Choroid plexus epithelial cell (primary cell): ENCODE measurements around the gene ITGB3.
"Not testable (repeated sequence)": the region's sequence is repeated elsewhere in the genome, so short reads cannot be mapped to it uniquely, and the experiment has no call there.

ENCODE experiments used
- DNase-seq: peaks from one replicate; pipeline ENCODE4 v3.0.0-alpha.2; 2010; ENCODE audit warnings: low read depth
- H3K4me3 ChIP-seq: 2 replicates; pipeline ENCODE4 v1.5.1; 2011; ENCODE audit warnings: low read depth, mild to moderate bottlenecking, control low read depth, low read length, moderate library complexity
- CTCF ChIP-seq: conservative IDR thresholded peaks from 2 replicates; pipeline ENCODE4 v1.5.1; 2011; ENCODE audit warnings: low read depth, mild to moderate bottlenecking, control low read depth, inconsistent platforms, low read length, moderate library complexity

Gene ITGB3

GRCh38 chr17:47208744-47209488 is 44.7 kb upstream of the ITGB3 start, which contains the start of gene MYL4:
Gene MYL4, plus strand, starts transcription at chr17:47209348. Its CDS starts 75 bp downstream, at chr17:47209423.
- no peak for DNase-seq
- no peak for TF ChIP-seq CTCF
- no peak within 1 kb of the TSS for H3K4me3 ChIP-seq

DNA sequence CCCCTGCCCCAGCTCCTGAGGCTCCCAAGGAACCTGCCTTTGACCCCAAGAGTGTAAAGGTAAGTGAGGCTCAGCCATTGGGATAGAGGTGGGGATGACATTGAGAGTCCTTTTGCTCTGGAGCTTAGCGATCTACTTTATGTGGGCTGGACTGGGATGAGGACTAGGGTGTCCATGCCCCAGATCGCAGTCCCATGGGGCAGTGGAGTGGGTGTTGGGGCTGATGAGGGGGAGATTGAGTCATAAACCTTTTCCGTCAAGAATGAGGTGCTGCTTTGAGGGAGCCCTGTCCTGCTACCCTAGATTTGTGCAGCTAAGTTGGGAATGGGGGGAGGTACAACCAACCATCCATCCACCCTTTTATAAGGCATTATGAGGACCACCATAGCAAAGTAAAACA is 44.1 kb upstream of the ITGB3 start:
- TF ChIP-seq CTCF: no peak
- no peak overlapping the region for H3K4me3 ChIP-seq

DNA sequence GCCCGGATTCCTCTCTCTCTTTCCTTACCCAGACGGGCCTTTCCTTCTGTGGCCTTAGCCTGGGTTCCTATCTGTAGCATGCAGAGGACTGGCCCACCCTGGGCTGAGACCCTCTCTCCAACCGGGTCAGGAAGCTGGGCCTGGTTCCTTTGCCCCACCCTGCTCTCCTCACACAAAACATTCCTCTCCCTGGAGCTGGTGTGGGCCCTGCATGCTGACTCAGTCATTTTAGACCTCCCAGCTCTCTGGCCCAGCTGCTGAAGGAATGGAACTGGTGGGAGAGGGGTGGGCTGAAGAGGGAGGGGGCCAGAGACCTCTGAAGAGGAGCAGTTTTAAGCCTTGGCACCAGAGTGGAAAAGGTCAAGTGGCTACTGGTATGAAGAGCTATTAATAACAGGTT is 43.5 kb upstream of the ITGB3 start:
- DNase-seq: no peak
- H3K4me3 ChIP-seq: no peak overlapping the region
- TF ChIP-seq CTCF: no peak

More for the DNA sequence above, 44.1 kb upstream of the ITGB3 start:
- no peak for DNase-seq

DNA sequence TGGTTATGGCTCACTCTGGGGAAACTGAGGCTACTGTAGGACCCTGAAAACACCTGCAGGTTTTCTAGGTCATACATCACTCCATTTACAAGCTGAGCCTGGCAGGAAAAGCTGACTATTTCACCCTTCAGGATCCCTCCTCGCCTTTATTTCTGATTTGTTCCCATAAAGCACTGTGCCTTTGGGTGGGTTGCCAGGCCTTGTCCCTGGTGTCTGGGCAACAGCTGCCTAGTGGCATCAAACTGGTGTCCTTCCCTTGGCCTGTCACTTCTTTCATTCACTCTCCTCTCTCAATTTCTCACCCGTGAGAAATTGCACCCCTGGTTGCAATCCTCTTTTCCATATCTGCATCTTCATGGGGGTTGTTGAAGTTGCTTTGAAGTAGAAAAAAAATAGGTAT is 42.8 kb upstream of the ITGB3 start:
- DNase-seq: no peak
- TF ChIP-seq CTCF: no peak
- no peak overlapping the region for H3K4me3 ChIP-seq

DNA sequence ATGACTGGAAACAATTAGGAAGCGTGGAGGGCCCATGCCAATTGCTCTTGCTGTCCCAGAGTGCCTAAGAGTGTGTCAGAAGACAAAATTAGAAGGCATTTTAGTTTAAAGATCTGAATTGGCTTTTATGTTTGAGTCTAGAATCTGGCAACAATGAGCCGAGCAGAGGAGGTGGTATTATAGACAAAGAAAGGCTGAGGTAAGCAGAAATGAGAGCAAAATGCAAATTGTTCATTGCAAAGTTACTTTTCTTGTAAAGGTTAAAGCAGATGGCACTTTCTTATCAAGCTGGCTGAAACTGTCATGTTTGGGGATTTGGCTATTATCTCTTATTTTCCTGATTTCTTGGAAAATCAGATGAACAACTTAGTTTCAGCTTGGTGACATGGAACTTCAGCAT is 41.2 kb upstream of the ITGB3 start:
- no peak overlapping the region for H3K4me3 ChIP-seq
- no peak for DNase-seq
- no peak for TF ChIP-seq CTCF

- TF ChIP-seq CTCF: no peak
- DNase-seq: no peak
- no peak overlapping the region for H3K4me3 ChIP-seq
These were observed 40.1 kb upstream of the ITGB3 start for GRCh38 chr17:47213540-47213939.

- TF ChIP-seq CTCF: no peak
- H3K4me3 ChIP-seq: no peak overlapping the region
- DNase-seq: no peak
These were observed 38.7 kb upstream of the ITGB3 start for GRCh38 chr17:47214931-47215330.

GRCh38 chr17:47216821-47217220 is 36.8 kb upstream of the ITGB3 start:
- DNase-seq, H3K4me3 ChIP-seq: not testable (repeated sequence)

GRCh38 chr17:47217279-47217678 is 36.3 kb upstream of the ITGB3 start:
- DNase-seq, H3K4me3 ChIP-seq: not testable (repeated sequence)
